ENCODE results near the gene CRKL.
A peak's percentile ranks its signal among the peaks of the same experiment; 100 is the strongest.

CRKL gene

DNA sequence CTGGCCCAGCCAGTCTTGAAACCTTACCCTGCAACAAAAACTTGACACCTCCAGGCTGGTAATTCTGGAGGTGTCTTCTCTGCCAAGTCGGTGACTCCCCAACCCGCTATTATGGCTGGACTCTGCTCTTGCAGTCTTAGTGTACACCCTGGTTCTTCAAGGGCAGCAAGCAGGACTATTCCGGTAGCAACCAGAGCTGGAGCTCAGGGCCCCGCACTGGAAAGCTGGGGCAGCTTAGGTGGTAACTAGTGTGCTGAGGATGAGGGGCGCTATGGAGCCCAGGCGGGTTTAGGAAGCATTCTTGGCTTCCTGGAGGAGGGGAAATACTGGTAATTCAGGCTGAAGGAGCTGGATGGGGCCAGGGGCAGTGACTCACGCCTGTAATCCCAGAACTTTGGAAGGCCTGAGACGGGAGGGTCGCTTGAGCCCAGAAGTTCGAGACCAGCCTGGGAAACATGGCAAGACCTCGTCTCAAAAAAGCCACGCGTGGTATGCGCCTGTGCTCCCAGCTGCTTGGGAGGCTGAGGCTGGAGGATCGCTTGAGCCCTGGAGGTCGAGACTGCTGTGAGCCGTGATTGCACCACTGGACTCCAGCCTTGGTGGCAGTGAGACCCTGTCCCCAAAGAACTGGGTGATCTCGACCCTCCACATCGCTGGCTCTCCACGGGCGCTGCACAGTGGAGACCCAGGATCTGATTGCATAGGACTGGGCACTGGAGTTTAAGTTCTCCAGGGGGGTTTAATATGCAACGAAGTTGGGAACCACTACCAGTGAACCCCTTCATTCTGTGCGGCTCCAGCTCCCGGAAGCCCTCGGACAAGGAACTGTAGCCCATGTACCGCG, 39.3 kb downstream of the CRKL start:
- Histone ChIP-seq H3K27me3 (replicated peaks in 2 of 5; ENCODE audit: control insufficient read depth in 4 of 5, insufficient read depth in 5 of 5, low read length in 4 of 5) (no peaks in the 10 kb centered on the region), H3K9me3 (ENCODE audit: control extremely low read depth in 1 of 5, control insufficient read depth in 4 of 5, insufficient read depth in 2 of 5, low read depth in 1 of 5, low read length in 4 of 5) (no peaks in the 10 kb centered on the region), H3K4me1 (ENCODE audit: control extremely low read depth in 1 of 4, control insufficient read depth in 4 of 4, insufficient read depth in 4 of 4, low read length in 3 of 4) (peaks cover 0 to 21% (median 15%) of the 10 kb centered on the region in 4 experiments), H3K4me3 (ENCODE audit: control insufficient read depth in 1 of 7, extremely low read depth in 1 of 7, insufficient read depth in 4 of 7, low read depth in 2 of 7, low read length in 6 of 7) (peak overlapping the region; percentile 62 to 92 (median 76)), H3K27ac (ENCODE audit: insufficient read depth in 1 of 2, low read depth in 1 of 2, low read length in 2 of 2, poor library complexity in 1 of 2, severe bottlenecking in 2 of 2) (no peak overlapping the region), H3K36me3 (ENCODE audit: control insufficient read depth in 4 of 4, insufficient read depth in 4 of 4, low read length in 3 of 4) (peaks cover 0 to 26% (median 20%) of the 10 kb centered on the region in 4 experiments)
- ChIA-PET CTCF (interaction anchor here (1.2 to 3.8 kb wide), 5 partner anchors 12 to 70 kb away, joined by 3 to 11 read pairs (median 6); no protein-coding TSS in a partner anchor), POLR2A (interaction anchor here (0.6 kb wide), 2 partner anchors 12 to 20 kb away, joined by 3 to 4 read pairs; no protein-coding TSS in a partner anchor)
- 40% methylated on average over 26 of the region's 27 CpGs for WGBS (ENCODE audit: insufficient coverage)
- peak in 1 of 3 donors; percentile 24 for DNase-seq

DNA sequence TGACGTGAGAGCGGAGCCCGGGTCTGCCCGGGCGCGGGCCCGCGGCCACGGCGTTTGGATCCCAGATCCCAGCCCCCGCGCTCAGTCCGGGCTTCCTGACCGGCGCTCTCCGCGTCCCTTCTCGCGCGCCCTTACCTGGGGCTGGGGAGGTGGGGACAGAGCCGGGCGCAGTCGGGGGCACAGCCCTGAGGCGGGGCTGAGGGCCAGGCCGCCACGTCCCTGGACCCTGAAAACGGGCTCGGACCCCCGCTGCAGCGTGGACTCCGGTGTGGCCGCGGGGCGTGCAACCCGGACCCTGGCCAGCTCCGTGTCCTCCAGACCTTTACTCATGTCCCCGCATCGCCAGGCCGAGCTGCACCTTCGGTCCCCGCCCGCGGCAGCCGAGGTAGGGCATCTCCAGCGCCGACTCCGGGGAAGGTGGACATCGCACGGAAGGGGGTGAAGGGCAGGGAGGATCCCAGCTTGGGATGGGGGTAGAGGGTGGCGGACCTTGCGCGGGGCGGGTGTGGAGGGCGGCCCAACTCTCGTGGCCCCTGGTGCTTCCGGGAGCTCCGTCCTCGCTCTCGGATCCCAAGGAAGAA, 40.0 kb downstream of the CRKL start:
- CTCF ChIA-PET: interaction anchor here (1.0 to 3.8 kb wide), 7 partner anchors 10 to 71 kb away, joined by 3 to 12 read pairs (median 6); partner anchors contain the start of gene AIFM3
- H3K27ac ChIP-seq (ENCODE audit: insufficient read depth in 1 of 2, low read depth in 1 of 2, low read length in 2 of 2, poor library complexity in 1 of 2, severe bottlenecking in 2 of 2): no peak overlapping the region
- H3K9me3 ChIP-seq (ENCODE audit: control extremely low read depth in 1 of 5, control insufficient read depth in 4 of 5, insufficient read depth in 2 of 5, low read depth in 1 of 5, low read length in 4 of 5): no peaks in the 10 kb centered on the region
- H3K27me3 ChIP-seq (replicated peaks in 2 of 5; ENCODE audit: control insufficient read depth in 4 of 5, insufficient read depth in 5 of 5, low read length in 4 of 5): no peaks in the 10 kb centered on the region
- peak overlapping the region; percentile 62 to 92 (median 76) for H3K4me3 ChIP-seq (ENCODE audit: control insufficient read depth in 1 of 7, extremely low read depth in 1 of 7, insufficient read depth in 4 of 7, low read depth in 2 of 7, low read length in 6 of 7)
- peaks cover 0 to 21% (median 17%) of the 10 kb centered on the region in 4 experiments for H3K4me1 ChIP-seq (ENCODE audit: control extremely low read depth in 1 of 4, control insufficient read depth in 4 of 4, insufficient read depth in 4 of 4, low read length in 3 of 4)
- no peak for DNase-seq
- H3K36me3 ChIP-seq (ENCODE audit: control insufficient read depth in 4 of 4, insufficient read depth in 4 of 4, low read length in 3 of 4): peaks cover 0 to 19% (median 14%) of the 10 kb centered on the region in 4 experiments
- POLR2A ChIA-PET: interaction anchor here (0.6 to 0.7 kb wide), 3 partner anchors 11 to 72 kb away, joined by 3 to 4 read pairs (median 3); no protein-coding TSS in a partner anchor
- WGBS (ENCODE audit: insufficient coverage): under 1% methylated on average over 46 of the region's 59 CpGs

DNA sequence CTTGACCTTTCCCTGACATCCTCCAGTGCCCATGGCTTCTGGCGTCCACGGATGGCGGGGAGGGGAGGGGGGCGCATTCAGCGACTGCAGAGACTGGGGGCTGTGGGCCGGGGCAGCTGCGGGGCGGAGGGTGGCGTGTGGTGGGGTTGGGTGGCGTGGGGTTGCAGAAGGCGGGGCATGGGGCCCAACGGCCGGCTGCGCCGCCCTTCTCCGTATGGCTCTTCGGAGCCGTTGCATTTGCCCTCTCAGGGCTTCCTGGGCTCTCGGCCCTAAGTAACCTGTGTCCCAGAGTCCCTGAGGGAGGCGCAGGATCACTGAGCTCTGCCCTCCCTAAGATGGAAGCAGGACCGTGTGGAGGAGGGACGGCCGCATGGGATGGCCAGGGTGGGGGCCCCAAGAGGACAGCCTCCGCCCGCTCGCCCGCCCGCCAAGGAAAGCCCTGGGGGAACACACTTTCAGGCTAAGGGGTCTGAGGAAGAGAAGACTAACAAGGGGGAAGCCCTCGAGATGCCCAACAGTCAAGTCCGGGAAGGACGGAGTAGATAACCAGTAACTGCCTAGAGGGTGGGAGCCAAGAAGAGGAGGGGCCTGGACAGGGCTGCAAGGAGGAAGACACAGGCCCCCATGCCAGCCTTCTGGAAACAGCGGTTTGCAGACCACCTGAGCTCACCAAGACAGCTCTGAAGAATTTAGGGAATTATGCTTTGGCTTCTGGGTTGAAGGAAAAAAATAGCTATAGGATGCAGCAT, 40.6 kb downstream of the CRKL start:
- ChIA-PET CTCF (interaction anchor here (0.9 to 3.8 kb wide), 9 partner anchors 10 to 153 kb away, joined by 3 to 12 read pairs (median 6); partner anchors contain the start of gene AIFM3), POLR2A (interaction anchor here (0.7 kb wide), 1 partner anchor 73 kb away, joined by 3 read pairs; no protein-coding TSS in a partner anchor)
- DNase-seq: peak; percentile 31 to 56 (median 48)
- peak overlapping the region; percentile 62 to 92 (median 76) for H3K4me3 ChIP-seq (ENCODE audit: control insufficient read depth in 1 of 7, extremely low read depth in 1 of 7, insufficient read depth in 4 of 7, low read depth in 2 of 7, low read length in 6 of 7)
- no peak overlapping the region for H3K27ac ChIP-seq (ENCODE audit: insufficient read depth in 1 of 2, low read depth in 1 of 2, low read length in 2 of 2, poor library complexity in 1 of 2, severe bottlenecking in 2 of 2)
- no peaks in the 10 kb centered on the region for H3K9me3 ChIP-seq (ENCODE audit: control extremely low read depth in 1 of 5, control insufficient read depth in 4 of 5, insufficient read depth in 2 of 5, low read depth in 1 of 5, low read length in 4 of 5)
- WGBS (ENCODE audit: insufficient coverage): 1% methylated on average over 21 of the region's 32 CpGs
- H3K36me3 ChIP-seq (ENCODE audit: control insufficient read depth in 4 of 4, insufficient read depth in 4 of 4, low read length in 3 of 4): peaks cover 0 to 12% (median 8%) of the 10 kb centered on the region in 4 experiments
- no peaks in the 10 kb centered on the region for H3K27me3 ChIP-seq (replicated peaks in 2 of 5; ENCODE audit: control insufficient read depth in 4 of 5, insufficient read depth in 5 of 5, low read length in 4 of 5)
- H3K4me1 ChIP-seq (ENCODE audit: control extremely low read depth in 1 of 4, control insufficient read depth in 4 of 4, insufficient read depth in 4 of 4, low read length in 3 of 4): peaks cover 0 to 21% (median 17%) of the 10 kb centered on the region in 4 experiments

DNA sequence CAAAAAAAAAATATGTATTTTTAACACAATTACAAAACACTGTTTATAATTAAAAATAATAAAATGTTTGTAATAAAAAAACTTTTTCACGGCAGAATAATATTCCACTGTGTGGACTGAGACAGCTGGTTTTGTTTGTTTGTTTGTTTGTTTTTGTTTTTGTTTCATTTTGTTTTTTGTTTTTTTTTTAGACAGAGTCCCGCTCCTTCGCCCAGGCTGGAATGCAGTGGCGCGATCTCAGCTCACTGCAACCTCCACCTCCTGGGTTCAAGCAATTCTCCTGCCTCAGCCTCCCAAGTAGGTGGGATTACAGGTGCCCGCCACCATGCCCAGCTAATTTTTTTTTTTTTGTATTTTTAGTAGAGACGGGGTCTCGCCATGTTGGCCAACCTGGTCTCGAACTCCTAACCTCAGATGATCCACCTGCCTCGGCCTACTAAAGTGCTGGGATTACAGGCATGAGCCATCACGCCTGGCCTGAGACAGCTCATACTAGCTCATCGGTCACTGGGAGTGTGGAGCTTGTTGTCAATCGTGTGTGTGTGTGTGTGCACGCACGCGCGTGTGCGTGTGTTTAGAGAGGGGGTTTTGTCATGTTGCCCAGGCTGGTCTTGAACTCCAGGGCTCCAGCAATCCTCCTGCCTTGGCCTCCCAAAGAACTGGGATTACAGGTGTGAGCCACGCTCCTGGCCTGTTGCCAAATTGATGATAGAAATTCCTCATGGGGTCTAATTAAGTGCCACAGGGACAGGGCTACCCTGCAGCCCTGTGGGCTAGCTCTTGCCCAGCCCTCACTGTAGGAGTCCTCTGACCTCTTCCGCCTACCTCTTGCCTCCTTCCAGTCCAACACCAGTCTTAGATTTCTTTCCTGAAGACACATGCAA, 42.6 kb downstream of the CRKL start:
- no peak overlapping the region for H3K4me3 ChIP-seq (ENCODE audit: control insufficient read depth in 1 of 7, extremely low read depth in 1 of 7, insufficient read depth in 4 of 7, low read depth in 2 of 7, low read length in 6 of 7)
- peaks cover 0 to 12% (median 5%) of the 10 kb centered on the region in 5 experiments for H3K27me3 ChIP-seq (replicated peaks in 2 of 5; ENCODE audit: control insufficient read depth in 4 of 5, insufficient read depth in 5 of 5, low read length in 4 of 5)
- no peak overlapping the region for H3K27ac ChIP-seq (ENCODE audit: insufficient read depth in 1 of 2, low read depth in 1 of 2, low read length in 2 of 2, poor library complexity in 1 of 2, severe bottlenecking in 2 of 2)
- H3K4me1 ChIP-seq (ENCODE audit: control extremely low read depth in 1 of 4, control insufficient read depth in 4 of 4, insufficient read depth in 4 of 4, low read length in 3 of 4): peaks cover 0 to 28% (median 23%) of the 10 kb centered on the region in 4 experiments
- ChIA-PET CTCF (interaction anchor here (1.1 to 1.4 kb wide), 5 partner anchors 9 to 70 kb away, joined by 3 to 5 read pairs (median 4); no protein-coding TSS in a partner anchor), POLR2A (no interaction called here)
- no peaks in the 10 kb centered on the region for H3K36me3 ChIP-seq (ENCODE audit: control insufficient read depth in 4 of 4, insufficient read depth in 4 of 4, low read length in 3 of 4)
- H3K9me3 ChIP-seq (ENCODE audit: control extremely low read depth in 1 of 5, control insufficient read depth in 4 of 5, insufficient read depth in 2 of 5, low read depth in 1 of 5, low read length in 4 of 5): no peaks in the 10 kb centered on the region
- 97% methylated on average over 9 of the region's 20 CpGs for WGBS (ENCODE audit: insufficient coverage)
- DNase-seq: no peak

DNA sequence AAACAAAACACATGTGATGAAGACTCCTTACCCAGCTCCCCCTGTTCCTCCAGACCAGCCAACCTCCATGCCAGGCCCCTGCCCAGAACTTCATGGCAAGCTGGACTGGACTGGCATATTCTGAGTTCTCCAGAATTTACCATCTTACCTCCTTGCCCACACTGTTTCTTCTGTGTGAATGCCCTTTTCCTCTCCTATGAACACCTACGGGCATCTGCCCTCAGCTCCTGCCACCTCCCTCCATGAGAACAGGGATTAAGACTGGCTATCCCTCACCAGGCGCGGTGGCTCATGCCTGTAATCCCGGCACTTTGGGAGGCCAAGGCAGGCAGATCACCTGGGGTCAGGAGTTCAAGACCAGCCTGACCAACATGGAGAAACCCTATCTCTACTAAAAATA, 43.4 kb downstream of the CRKL start:
- Histone ChIP-seq H3K36me3 (ENCODE audit: control insufficient read depth in 4 of 4, insufficient read depth in 4 of 4, low read length in 3 of 4) (no peaks in the 10 kb centered on the region), H3K4me1 (ENCODE audit: control extremely low read depth in 1 of 4, control insufficient read depth in 4 of 4, insufficient read depth in 4 of 4, low read length in 3 of 4) (peaks cover 0 to 34% (median 28%) of the 10 kb centered on the region in 4 experiments), H3K27me3 (replicated peaks in 2 of 5; ENCODE audit: control insufficient read depth in 4 of 5, insufficient read depth in 5 of 5, low read length in 4 of 5) (peaks cover 0 to 18% (median 5%) of the 10 kb centered on the region in 5 experiments), H3K4me3 (ENCODE audit: control insufficient read depth in 1 of 7, extremely low read depth in 1 of 7, insufficient read depth in 4 of 7, low read depth in 2 of 7, low read length in 6 of 7) (no peak overlapping the region), H3K9me3 (ENCODE audit: control extremely low read depth in 1 of 5, control insufficient read depth in 4 of 5, insufficient read depth in 2 of 5, low read depth in 1 of 5, low read length in 4 of 5) (no peaks in the 10 kb centered on the region), H3K27ac (ENCODE audit: insufficient read depth in 1 of 2, low read depth in 1 of 2, low read length in 2 of 2, poor library complexity in 1 of 2, severe bottlenecking in 2 of 2) (no peak overlapping the region)
- DNase-seq: no peak
- 100% methylated on average over 1 of the region's 4 CpGs for WGBS (ENCODE audit: insufficient coverage)
- CTCF ChIA-PET: interaction anchor here (1.0 to 1.4 kb wide), 6 partner anchors 8 to 75 kb away, joined by 3 to 5 read pairs (median 4); no protein-coding TSS in a partner anchor
- POLR2A ChIA-PET: no interaction called here

DNA sequence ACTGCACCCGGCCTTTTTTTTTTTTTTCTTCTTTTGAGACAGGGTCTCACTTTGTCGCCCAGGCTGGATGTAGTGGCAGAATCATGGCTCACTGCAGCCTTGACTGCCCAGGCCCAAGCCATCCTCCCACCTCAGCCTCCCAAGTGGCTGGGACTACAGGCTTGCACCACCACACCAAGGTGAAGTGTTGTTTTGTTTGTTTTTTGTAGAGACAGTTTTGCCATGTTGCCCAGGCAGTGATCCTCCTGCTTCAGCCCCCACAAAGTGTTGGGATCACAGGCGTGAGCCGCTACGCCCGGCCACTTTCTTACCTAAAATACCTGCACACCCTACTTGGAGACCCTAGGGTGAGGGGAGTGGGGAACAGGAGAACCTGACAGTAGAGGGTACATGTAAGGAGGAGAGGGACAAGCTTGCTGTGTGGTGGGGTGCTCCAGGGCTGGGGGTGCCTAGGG, 45.3 kb downstream of the CRKL start:
- POLR2A ChIA-PET: no interaction called here
- Histone ChIP-seq H3K4me1 (ENCODE audit: control extremely low read depth in 1 of 4, control insufficient read depth in 4 of 4, insufficient read depth in 4 of 4, low read length in 3 of 4) (peaks cover 0 to 27% (median 23%) of the 10 kb centered on the region in 4 experiments), H3K4me3 (ENCODE audit: control insufficient read depth in 1 of 7, extremely low read depth in 1 of 7, insufficient read depth in 4 of 7, low read depth in 2 of 7, low read length in 6 of 7) (no peak overlapping the region), H3K27me3 (replicated peaks in 2 of 5; ENCODE audit: control insufficient read depth in 4 of 5, insufficient read depth in 5 of 5, low read length in 4 of 5) (peaks cover 0 to 21% (median 5%) of the 10 kb centered on the region in 5 experiments), H3K9me3 (ENCODE audit: control extremely low read depth in 1 of 5, control insufficient read depth in 4 of 5, insufficient read depth in 2 of 5, low read depth in 1 of 5, low read length in 4 of 5) (no peaks in the 10 kb centered on the region), H3K36me3 (ENCODE audit: control insufficient read depth in 4 of 4, insufficient read depth in 4 of 4, low read length in 3 of 4) (no peaks in the 10 kb centered on the region), H3K27ac (ENCODE audit: insufficient read depth in 1 of 2, low read depth in 1 of 2, low read length in 2 of 2, poor library complexity in 1 of 2, severe bottlenecking in 2 of 2) (no peak overlapping the region)
- WGBS (ENCODE audit: insufficient coverage): no CpG with 5 or more reads among the region's 6 CpGs
- CTCF ChIA-PET: interaction anchor here (1.2 to 1.8 kb wide), 3 partner anchors 10 to 71 kb away, joined by 4 to 9 read pairs (median 5); no protein-coding TSS in a partner anchor
- no peak for DNase-seq

Data from common myeloid progenitor, CD34-positive (primary cell).